ENCODE results near the gene ERBIN. TPM values are rescaled to one million over a fixed set of nuclear protein-coding genes. Genes with fewer than 3 reads are reported as not detected.
"Not testable (repeated sequence)": the region's sequence is repeated elsewhere in the genome, so short reads cannot be mapped to it uniquely, and the experiment has no call there.

The ERBIN gene
- total RNA-seq, 1 experiment from 2014 or later, result 27.1 TPM

- H3K27me3 Mint-ChIP-seq (ENCODE audit: low read depth), result no peaks in the 10 kb centered on the region
- H3K4me3 Mint-ChIP-seq, result no peak overlapping the region
- TF ChIP-seq ZNF232 (CRISPR knock-in tag; IDR thresholded peaks at IDR 0.05), result no peak
- no peak for TF ChIP-seq NR1H2 (CRISPR knock-in tag; IDR thresholded peaks at IDR 0.05)
- no peak for TF ChIP-seq NFATC4 (CRISPR knock-in tag; IDR thresholded peaks at IDR 0.05)
- no peak for TF ChIP-seq CDX4 (CRISPR knock-in tag; IDR thresholded peaks at IDR 0.05; ENCODE audit: borderline replicate concordance)
- TF ChIP-seq TEAD4 (CRISPR knock-in tag; IDR thresholded peaks at IDR 0.05), result no peak
- TF ChIP-seq FOXK1 (CRISPR knock-in tag; IDR thresholded peaks at IDR 0.05), result no peak
- no peak for TF ChIP-seq ERG (CRISPR knock-in tag; IDR thresholded peaks at IDR 0.05)
- no peak for TF ChIP-seq ZNF512 (CRISPR knock-in tag; IDR thresholded peaks at IDR 0.05; ENCODE audit: borderline replicate concordance)
- TF ChIP-seq KAT7 (CRISPR knock-in tag; IDR thresholded peaks at IDR 0.05; ENCODE audit: borderline replicate concordance), result no peak
- TF ChIP-seq USF2 (CRISPR knock-in tag; IDR thresholded peaks at IDR 0.05), result no peak
- no peak for TF ChIP-seq CTCF (IDR thresholded peaks at IDR 0.05)
- no peak for TF ChIP-seq TP53 (CRISPR knock-in tag; IDR thresholded peaks at IDR 0.05)
- no peak for TF ChIP-seq ZNF396 (CRISPR knock-in tag; IDR thresholded peaks at IDR 0.05; ENCODE audit: borderline replicate concordance)
- no peak for TF ChIP-seq ZBTB21 (CRISPR knock-in tag; IDR thresholded peaks at IDR 0.05; ENCODE audit: borderline replicate concordance)
- ChIA-PET POLR2A (no interaction called here), CTCF (interaction anchor here (0.8 kb wide), 1 partner anchor 961 kb away, joined by 3 read pairs; no protein-coding TSS in a partner anchor)
- ATAC-seq (no peak), DNase-seq (ENCODE audit: low spot score) (no peak)
- H3K4me1 Mint-ChIP-seq, result peaks cover 31% of the 10 kb centered on the region
- peaks cover 26% of the 10 kb centered on the region for H3K36me3 Mint-ChIP-seq
- peak overlapping the region; percentile 26; the same call in 1 of the 2 replicates for H3K27ac Mint-ChIP-seq
- H3K9me3 Mint-ChIP-seq, result peaks cover 19% of the 10 kb centered on the region
Measured at GRCh38 chr5:65954200-65954599, 27.8 kb downstream of the ERBIN start.

- peaks cover 26% of the 10 kb centered on the region for H3K36me3 Mint-ChIP-seq
- 0 out of 2 replicates have a peak overlapping the region, but pooled peaks have one; percentile 1 for H3K27ac Mint-ChIP-seq
- ATAC-seq (no peak), DNase-seq (ENCODE audit: low spot score) (no peak)
- TF ChIP-seq ZNF219 (CRISPR knock-in tag; IDR thresholded peaks at IDR 0.05; ENCODE audit: borderline replicate concordance), result no peak
- no peak for TF ChIP-seq ZNF317 (CRISPR knock-in tag; IDR thresholded peaks at IDR 0.05; ENCODE audit: borderline replicate concordance, low read depth)
- no peak for TF ChIP-seq MLX (CRISPR knock-in tag; IDR thresholded peaks at IDR 0.05)
- no peak overlapping the region for H3K4me3 Mint-ChIP-seq
- peaks cover 19% of the 10 kb centered on the region for H3K9me3 Mint-ChIP-seq
- POLR2A ChIA-PET, result no interaction called here
- peaks cover 31% of the 10 kb centered on the region for H3K4me1 Mint-ChIP-seq
- CTCF ChIA-PET, result no interaction called here
- no peaks in the 10 kb centered on the region for H3K27me3 Mint-ChIP-seq (ENCODE audit: low read depth)
Measured at GRCh38 chr5:65955746-65956145, 29.4 kb downstream of the ERBIN start.

- H3K4me3 Mint-ChIP-seq; POLR2A ChIA-PET; H3K27ac Mint-ChIP-seq; ATAC-seq; H3K27me3 Mint-ChIP-seq (ENCODE audit: low read depth); DNase-seq (ENCODE audit: low spot score); CTCF ChIA-PET: not testable (repeated sequence)
- H3K9me3 Mint-ChIP-seq, result peaks cover 19% of the 10 kb centered on the region
- peaks cover 26% of the 10 kb centered on the region for H3K36me3 Mint-ChIP-seq
- peaks cover 34% of the 10 kb centered on the region for H3K4me1 Mint-ChIP-seq
Measured at GRCh38 chr5:65957703-65958102, 31.3 kb downstream of the ERBIN start.

All from WTC11 (cell line).